Ovary (tissue), 3 donors: ENCODE results near the gene MEGF10.

ENCODE experiments used
- POLR2A ChIP-seq: fragments of 450-650 bp; IDR thresholded peaks from one replicate; pipeline ENCODE4 v1.6.1; 2017; ENCODE audit warnings: antibody characterized with exemption, mild to moderate bottlenecking, moderate library complexity
- TF ChIP-seq, protein P1 (sequence below), 3 donors: fragments of 450-650 bp in 2 of 3; fragments of 200-600 bp in 1 of 3; IDR thresholded peaks; one replicate each; pipeline versions ENCODE4 v1.5.1 to v1.8.0; 2016 to 2022; ENCODE audit warnings: antibody characterized with exemption in 3 of 3, mild to moderate bottlenecking in 1 of 3
- donor health status: DM: no; HTN: no; CAD: no.

DNA sequence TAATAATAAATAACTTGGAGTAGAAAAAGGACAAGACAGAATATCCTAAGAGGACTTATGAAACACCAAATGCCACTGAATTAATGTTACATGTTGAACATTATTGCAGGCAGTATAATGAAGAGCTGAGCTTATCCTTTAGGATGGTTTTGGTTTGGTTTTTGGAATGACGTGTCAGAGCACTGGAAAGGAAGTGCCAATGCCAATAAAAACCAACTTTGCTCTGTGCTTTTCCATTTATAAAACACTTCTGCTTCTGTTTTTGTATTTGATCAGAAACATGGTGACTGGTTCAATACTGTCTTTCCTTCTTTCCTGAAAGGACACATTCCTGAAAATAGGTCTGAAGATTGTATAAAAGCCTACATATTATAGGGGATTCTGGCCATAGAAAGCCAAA lies 4.2 kb downstream of the MEGF10 start:
- TF ChIP-seq, protein P1, sequence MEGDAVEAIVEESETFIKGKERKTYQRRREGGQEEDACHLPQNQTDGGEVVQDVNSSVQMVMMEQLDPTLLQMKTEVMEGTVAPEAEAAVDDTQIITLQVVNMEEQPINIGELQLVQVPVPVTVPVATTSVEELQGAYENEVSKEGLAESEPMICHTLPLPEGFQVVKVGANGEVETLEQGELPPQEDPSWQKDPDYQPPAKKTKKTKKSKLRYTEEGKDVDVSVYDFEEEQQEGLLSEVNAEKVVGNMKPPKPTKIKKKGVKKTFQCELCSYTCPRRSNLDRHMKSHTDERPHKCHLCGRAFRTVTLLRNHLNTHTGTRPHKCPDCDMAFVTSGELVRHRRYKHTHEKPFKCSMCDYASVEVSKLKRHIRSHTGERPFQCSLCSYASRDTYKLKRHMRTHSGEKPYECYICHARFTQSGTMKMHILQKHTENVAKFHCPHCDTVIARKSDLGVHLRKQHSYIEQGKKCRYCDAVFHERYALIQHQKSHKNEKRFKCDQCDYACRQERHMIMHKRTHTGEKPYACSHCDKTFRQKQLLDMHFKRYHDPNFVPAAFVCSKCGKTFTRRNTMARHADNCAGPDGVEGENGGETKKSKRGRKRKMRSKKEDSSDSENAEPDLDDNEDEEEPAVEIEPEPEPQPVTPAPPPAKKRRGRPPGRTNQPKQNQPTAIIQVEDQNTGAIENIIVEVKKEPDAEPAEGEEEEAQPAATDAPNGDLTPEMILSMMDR (IDR thresholded peaks at IDR 0.05) = no peak
- no peak for TF ChIP-seq POLR2A
